GM18870 (cell line): Measurements from ENCODE around the gene RAET1G.
"Not testable (repeated sequence)": the region's sequence is repeated elsewhere in the genome, so short reads cannot be mapped to it uniquely, and the experiment has no call there.

ENCODE experiments used
- ATAC-seq: cut with Tn5 transposase; IDR thresholded peaks from one replicate; pipeline ENCODE4 v1.9.1; 2021; ENCODE audit warnings: moderate library complexity; ENCODE audit not compliant: unreplicated experiment

The RAET1G gene

DNA sequence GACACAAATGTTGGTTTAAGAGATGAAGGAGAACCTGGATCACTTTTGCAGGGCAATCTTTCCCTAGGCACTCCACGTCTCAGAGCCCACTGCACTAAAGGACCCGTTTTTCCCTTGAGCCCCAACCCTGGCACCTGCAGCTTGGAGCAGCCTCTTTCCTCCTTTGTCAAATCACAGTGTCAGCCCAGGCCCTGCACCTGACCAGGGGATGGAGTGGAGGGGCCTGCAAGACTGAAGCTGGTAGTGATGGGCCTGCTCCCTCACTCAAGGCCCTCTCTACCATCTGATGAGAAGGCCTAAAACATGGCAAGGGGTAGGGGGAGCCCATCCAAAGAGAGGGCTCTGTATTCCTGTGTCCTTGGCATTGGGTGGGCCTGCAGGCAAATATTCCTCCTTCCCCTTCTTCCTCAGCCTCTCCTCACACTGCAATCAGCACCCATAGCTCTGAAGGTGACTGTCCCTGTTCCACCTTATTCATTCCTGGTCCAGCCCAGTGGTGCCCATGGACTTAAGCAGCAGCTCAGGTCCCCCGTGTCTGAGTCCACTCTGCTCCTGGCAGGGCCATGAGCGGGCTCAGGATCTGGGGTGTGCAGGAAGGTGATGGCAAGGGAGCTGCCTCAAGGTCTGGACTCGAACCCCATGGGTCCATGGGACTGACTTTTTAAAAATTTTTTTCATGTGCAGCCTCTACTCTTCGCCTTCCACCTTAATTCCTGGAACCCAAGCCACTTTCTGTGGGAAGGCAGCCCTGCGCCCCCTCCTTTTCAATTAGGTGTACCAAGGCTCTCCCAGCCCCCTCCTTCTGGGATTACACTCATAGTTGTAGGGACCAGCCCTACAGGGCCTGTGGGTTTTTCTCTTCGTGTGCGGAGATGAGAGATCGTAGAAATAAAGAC is 6.7 kb downstream of the RAET1G start:
- no peak for ATAC-seq

DNA sequence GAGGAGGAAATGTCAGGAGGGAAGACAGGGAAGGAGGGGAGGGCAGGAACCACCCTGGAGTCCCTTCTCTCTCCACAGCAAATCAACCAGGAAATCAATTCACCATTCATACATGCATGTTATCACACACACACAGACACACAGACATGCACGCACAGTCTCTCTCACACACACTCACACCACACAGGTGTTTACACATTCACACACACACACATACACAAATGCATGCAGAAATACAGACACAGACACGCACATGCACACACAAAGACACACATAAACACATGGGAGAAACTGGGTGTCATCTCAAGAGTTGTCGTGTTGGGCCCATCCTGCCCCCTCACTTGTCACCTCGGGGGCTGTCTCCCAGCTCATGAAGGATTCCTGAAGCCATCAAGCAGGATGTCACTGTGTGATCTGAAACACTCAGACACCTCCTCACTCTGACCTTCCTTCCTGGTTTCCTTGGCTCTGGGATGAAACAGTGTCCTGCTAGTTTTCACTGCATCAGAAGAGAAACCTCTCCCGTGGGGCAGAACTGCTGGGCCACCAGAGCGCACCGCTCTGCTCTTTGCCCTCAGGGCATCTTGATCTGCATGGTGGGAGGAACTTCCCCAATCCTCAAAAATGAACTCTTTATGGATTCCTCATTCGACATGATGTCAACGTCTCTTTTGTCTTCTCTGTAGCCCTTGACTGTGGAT is 9.2 kb downstream of the RAET1G start:
- no peak for ATAC-seq

DNA sequence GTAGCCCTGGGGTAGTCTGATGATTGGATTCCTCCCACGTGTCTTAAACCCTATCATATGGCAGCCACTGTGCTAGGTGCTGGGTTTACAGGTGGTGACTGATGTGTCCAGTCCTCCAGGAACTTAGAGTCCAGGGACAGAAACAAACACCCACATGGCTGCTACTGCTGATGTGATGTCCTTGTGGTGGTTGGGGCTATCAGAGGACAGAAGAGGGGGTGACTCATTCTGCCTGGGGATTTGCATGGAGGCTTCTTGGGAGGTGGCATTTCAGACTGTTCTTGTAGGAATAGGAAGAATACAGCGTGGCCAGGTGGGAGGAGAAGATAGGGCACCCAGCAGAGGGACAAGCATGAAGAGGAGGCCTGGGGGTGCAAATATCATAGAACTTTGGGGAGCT is 9.8 kb downstream of the RAET1G start:
- no peak for ATAC-seq

DNA sequence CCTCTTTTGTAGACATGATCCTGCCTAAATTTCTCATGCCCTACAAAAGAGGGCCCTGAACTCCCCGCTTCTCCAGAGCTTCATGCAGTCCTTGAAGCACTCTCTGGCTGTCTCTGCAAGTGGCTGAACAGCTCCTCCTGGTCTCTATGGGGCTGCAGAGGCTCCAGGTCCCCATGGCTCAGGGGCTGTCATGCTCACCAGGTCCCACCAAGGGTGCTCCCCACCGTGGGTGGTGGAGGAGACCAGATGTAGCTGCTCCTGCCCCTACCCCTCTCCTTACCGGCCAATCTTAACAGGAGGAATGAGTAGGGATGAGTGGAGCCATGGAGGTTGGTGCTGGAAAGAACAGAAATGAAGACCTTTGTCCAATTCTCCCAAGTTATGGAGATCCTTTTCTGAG is 10.2 kb downstream of the RAET1G start:
- ATAC-seq: not testable (repeated sequence)

DNA sequence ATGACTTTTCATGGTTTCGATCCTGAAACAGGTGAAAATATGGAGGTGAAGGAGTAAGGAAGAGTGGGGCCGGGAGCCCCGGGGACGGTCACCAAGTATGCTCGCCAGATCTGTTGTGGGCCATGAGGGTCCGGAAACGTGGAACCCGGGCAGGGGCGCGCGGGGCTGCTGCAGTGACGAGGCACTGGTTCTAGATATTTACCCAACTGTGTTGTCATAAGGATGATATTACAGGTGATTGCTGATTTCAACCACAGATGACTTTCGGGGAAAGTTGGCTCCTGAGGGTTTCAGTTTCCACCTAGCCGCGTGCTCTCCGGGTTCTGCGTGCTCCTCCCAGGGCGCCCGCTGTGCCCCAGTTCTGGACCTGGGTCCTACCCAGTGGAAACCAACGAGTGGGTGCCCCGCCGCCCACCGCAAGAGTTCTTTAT is 12.2 kb downstream of the RAET1G start:
- no peak for ATAC-seq

DNA sequence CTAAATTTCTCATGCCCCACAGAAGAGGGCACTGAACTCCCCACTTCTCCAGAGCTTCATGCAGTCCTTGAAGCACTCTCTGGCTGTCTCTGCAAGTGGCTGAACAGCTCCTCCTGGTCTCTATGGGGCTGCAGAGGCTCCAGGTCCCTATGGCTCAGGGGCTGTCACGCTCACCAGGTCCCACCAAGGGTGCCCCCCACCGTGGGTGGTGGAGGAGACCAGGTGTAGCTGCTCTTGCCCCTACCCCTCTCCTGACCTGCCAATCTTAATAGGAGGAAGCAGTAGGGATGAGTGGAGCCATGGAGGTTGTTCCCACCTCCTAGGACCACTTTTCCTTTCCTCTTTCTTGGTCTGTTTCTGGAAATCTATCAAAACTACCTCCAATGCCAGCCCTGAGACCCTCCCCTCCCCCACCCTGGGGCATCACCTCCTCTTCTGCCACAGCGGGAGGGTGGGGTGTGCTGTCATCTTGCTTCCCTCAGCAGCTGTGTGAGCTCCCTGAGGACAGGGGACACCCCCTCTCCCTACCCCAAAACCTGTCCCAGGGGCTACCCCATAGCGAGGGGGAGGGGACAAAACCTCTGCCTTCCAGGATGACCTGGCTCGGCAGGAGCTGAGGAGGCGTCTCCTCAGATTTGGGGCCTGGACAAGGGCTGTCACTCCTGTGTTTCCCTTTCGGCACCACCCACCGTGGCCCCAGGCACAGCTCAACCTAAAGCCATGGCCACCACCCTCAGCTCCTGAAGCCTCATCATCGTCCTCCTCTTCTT is 13.0 kb downstream of the RAET1G start:
- ATAC-seq: no peak

DNA sequence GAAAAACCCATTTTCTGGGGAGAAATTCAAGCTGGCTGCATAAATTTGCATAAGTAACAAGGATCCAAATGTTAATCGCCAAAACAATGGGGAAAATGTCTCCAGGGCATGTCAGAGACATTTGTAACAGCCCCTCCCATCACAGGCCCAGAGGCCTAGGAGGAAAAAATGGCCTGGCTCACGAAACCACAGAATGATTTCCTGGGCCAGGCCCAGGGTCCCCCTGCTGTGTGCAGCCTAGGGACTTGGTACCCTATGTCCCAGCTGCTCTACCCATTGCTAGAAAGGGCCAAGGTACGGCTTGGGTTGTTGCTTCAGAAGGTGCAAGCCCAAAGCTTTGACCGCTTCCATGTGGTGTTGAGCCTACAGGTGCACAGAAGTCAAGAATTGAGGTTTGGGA is 14.4 kb downstream of the RAET1G start:
- ATAC-seq: not testable (repeated sequence)

DNA sequence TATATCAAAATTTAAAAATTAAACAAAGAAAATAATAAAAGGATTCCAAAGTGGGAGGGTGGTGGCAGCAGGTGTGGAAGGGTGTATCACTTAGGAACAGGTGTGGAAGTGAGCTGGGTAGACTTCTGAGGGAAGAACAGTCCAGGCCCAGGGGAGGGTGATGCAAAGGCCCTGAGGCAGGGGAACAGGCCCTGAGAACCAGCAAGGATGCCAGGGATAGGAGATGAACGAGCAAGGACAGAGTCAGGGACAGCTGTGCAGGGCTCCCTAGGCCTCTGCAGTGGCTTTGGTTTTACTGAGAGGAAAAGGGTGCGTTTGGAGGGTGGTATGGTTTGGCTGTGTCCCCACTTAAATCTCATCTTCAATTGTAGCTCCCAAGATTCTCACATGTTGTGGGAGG is 15.6 kb downstream of the RAET1G start:
- no peak for ATAC-seq

DNA sequence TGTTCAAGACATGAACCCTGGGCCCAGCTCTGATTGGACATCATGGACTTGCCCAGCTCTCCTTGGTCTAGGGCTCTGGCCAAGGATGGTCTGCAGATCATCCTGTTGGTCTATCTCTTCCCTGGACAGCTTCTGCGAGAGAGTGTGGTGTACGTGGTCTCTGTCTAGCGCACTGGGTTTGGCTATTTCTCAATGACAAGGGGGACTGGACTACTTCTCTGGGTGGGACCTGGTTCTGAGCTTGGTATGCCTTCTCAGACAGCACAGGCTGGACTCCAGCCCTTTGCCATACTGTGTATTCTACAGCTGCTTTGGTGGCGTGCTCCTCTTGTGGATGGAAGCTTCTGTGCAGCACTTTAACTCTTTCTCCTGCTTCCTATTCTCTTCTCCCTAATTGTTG is 16.5 kb downstream of the RAET1G start:
- no peak for ATAC-seq

DNA sequence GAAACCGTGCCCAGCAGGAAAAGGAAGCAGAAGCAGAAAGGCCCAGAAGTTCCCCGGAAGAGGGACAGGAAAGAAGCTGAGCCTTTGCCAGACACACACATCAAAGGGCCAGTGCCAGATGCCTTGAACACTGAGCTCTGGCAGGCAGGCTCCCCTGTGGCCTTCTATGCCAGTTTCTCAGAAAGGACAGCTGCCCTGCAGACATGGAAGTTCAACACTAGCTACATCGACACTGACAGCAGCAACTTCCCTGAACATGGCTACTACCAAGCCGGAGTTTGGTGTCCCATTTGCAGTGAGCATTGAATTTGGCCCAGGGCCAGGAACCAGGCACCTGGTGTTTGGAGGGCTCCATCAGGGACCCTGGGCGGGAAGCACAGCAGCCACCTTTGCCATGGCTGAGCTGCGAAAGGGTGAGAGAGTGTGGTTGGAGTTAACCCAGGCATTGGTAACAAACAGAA is 17.0 kb downstream of the RAET1G start:
- ATAC-seq: no peak

DNA sequence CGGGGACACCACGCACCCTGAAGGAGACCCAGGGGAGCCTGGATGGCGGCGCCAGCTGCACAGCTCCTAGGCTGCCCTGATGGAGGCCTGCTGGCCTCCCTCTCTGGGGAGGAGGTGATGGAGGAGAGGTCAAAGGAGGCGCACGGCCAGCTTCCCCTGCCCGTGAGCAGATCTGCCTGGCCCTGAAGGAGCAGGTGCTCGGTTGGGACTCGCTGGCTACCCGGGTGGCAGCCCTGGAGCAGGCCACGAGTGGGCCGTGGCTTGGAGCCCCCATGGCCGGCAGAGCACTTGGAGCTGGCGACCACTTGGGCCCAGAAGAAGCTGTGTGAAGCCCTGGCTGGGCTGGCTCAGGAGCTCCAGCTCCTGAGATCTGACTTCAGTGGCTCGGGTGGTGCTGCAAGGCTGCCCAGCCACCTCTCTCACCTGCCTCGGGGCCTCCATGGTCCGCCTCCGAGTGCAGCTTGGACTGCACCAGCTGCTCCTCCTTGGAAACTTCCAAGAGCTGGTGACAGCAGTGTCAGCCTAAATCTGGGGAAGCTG is 17.5 kb downstream of the RAET1G start:
- ATAC-seq: no peak

DNA sequence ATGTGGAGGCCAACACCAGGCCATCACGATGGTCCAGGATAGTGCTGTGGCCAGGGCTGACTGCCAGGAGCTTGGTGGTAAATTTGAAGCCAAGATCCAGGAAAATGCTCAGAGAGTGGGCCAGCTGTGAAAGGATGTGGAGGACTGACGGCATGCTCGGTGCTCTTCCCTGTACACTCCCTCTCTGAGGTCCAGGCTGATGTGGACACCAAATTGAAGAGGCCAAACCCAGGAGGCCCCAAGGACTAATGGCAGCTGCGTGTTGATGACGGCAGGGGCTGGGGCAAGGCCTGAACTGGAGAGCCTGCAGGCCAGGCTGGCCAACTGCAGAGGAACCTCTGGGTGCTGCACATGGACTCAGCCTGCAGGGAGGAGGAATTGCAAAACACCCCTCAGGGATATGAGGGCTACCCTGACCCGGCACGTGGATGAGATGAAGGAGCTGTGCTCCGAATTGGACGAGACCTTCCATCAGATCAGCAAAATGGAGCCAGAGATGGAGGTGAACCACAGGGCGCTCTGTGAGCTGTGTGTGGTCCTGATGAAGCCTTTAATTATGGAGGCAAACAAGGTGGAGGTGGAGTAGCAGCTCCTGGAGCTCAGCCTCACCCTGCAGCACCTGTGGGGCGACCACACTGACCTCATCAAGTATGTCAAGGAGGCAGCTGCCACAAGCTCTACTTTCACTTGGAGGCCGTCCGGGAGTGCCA is 18.1 kb downstream of the RAET1G start:
- no peak for ATAC-seq

DNA sequence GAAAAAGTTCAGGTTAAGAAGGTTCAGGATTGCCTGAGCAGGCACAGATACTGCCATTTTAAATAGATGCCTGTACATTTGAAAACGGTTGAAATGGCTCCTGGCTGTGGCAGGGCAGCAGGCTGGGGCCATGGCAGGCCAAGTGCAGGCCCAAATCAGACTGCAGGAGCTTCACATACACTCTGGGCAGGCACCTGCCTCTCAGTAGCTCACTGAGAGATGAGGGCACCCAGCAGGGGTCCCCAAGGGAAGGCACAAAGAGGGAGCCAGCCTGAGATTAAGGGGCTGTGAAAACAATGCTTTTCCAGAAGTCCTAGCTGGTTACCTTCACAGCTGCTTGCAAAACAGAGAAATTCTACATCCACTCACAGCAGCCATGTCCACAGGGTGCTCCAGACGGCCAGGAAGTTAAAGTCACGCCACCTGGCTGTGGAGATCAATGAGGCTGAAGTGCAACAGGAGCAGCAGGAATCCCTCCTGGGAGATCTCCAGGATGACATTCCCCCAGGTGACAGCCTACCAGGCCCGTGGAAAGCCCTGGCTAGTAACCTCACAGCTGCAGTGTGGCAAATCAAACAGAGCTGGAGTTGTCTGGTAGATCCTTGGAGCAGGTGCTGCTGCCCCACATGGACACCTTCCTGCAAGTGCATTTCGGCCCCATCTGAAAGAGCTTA is 18.8 kb downstream of the RAET1G start:
- ATAC-seq: no peak

DNA sequence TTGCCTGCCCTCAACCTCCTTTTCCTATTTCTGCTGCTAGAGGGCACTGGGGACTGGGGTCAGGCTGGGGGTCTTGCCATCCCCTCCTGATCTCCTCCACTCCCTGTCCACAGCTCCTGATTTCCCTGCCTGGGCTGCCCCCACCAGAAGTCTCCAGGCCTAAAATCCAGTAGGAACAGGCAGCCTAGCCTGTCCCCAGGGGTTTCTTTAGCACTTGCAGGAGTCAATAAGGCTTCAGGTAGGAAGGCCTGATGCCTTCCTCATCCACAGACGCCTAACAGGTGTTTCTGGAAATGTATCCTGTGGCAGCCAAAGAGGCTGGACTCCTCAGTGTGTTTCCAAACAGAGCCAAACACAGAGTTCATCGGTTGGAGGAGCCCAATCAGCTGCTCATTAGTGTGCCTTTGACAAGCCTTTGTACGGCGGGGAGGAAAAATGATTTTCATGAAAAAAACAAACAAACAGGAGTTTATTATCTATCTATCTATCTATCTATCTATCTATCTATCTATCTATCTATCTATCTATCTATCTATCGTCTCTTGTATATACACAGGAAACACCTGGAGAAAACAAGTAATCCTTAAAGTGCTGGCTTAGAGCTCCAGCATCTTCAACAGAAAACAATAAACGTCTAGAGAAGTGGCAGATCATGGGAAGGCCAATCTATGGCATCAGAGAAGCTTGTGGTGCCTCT is 21.3 kb downstream of the RAET1G start:
- no peak for ATAC-seq

DNA sequence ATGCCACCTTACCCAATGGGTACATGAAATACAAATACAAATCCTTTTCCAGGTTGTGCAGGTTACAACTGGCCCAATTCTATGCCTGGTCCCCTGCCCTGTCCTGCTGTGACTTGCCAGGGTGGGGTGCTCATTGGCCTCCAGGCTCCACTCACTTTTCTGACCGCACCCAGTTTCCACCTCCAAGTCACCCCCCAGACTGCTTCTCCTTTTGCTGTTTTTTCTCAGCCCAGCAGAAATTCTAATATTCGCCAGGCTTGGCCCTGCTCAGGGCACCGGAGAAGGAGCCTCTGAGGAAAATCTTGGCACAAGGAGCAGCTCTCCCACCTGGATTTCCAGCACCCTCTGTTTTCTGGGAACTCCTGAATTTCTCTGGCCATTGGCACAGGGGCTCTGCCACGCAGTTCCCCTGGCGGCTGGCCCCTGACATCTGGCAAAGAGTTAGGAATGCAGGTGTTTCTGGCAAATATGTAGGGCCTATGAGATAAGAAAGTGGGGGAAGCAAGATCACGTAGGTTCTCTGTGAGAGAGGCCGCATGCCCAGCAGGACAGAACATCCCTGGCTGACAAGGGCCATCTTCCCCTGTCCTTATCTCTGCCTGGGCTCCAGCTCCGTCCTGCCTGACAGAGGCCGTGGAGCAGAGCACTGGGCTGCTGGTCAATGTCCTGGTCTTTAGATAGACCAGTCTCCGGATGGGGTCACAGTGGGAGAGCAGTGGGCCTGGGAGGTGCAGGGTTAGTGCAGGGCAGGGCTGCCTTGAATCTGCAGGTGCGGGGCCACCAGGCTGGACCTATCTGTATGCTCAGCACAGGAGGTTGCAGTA is 22.1 kb downstream of the RAET1G start:
- ATAC-seq: no peak

DNA sequence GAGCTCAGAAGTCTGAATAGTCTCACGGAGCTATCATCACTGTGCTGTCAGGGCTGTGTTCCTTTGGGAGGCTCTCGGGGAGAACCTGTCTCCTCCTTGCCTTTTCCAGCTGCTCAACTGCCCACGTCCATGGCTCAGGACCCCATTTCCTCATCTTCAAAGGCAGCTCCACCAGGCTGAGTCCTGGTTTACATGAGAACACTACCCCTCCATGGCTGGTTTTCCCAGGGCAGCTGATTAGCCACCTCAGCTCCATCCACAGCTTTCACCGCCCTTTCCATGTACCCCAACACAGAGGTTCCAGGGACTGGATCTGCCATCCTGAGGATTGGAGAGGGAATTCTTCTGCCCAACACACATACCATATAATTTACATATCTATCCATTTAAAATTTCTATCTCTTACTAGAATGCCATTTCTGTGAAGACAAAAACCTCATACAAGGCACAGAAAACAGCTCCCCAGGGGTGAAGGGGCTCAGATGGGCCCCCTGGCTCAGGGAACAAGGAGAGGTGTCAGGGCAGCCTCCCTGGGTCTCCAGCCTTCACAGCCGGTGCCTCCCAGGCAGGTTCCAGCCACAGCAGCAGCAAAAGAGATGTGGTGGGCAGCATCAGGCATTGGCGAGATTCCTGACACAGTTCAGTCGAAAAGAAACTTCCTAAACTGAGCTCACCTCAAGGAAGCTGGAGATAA is 22.8 kb downstream of the RAET1G start:
- no peak for ATAC-seq

DNA sequence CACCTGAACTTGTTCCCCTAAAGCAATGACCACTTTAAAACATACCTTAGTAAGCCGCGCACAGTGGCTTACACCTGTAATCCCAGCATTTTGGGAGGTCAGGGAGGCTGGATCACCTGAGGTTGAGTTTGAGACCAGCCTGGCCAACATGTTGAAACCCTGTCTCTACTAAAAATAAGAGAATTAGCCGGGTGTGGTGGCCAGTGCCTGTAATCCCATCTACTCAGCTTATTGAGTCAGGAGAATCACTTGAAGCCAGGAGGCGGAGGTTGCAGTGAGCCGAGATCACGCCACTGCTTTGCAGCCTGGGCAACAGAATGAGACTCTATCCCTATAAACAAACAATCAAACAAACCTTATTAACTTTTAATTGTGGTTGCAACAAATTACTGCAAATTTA is 23.4 kb downstream of the RAET1G start:
- no peak for ATAC-seq

DNA sequence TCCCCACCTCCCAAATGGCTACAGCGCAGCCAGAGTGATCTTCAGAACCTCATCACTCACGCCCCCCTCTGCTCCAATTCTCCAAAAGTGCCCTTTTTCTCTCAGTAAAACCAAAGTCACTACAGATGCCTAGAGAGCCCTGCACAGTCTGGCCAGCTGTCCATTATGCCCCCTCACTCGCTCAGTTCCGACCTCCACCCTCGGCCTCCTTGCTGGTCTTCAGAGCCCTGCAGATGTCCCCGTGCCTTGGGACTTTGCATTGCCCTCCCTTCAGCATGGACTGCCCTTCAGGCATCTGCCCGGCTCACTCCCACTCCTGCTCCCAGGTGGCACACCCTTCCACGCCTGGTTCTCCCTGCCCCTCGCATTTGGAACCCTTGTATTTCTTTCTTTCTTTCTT is 24.0 kb downstream of the RAET1G start:
- no peak for ATAC-seq
